Upper lobe of right lung (tissue), 1 donor: ENCODE data around the gene EPDR1. TPM values are rescaled to one million over a fixed set of nuclear protein-coding genes. Genes with fewer than 3 reads are reported as not detected.

Experiments
- ATAC-seq: fragments of 200-7000 bp; cut with Tn5 transposase; one replicate; pipeline ENCODE4 v1.9.1; 2020; ENCODE audit warnings: mild to moderate bottlenecking, moderate library complexity
- DNase-seq: peaks from one replicate; pipeline ENCODE4 v3.0.0-alpha.2; 2020
- H3K27ac ChIP-seq: fragments of 200-600 bp; one replicate; pipeline ENCODE4 v1.8.0; 2022
- H3K27me3 ChIP-seq: fragments of 200-600 bp; one replicate; pipeline ENCODE4 v1.8.0; 2022; ENCODE audit warnings: mild to moderate bottlenecking
- H3K36me3 ChIP-seq: fragments of 200-600 bp; one replicate; pipeline ENCODE4 v1.8.0; 2022
- H3K4me1 ChIP-seq: fragments of 200-600 bp; one replicate; pipeline ENCODE4 v1.8.0; 2022
- H3K4me3 ChIP-seq: fragments of 200-600 bp; one replicate; pipeline ENCODE4 v1.8.0; 2022; ENCODE audit warnings: mild to moderate bottlenecking
- H3K9me3 ChIP-seq: fragments of 200-600 bp; one replicate; pipeline ENCODE4 v1.8.0; 2022
- intact Hi-C: fragments of 100-400 bp; cut with DNase I; formaldehyde crosslinking; loops from one replicate; pipeline ENCODE4 v1.11.0; 2022
- total RNA-seq: library from RNA; stranded (reverse); fragmentation: NEBNext Ultra II Directional; extraction: Animal tissue kit (Norgen Biotek cat#: 25700); gene quantifications from one replicate; pipeline ENCODE4 v1.2.1, GENCODE V29; 2021
- TF ChIP-seq, protein P1 (sequence below): fragments of 200-600 bp; IDR thresholded peaks from one replicate; pipeline ENCODE4 v1.8.0; 2022; ENCODE audit warnings: antibody characterized with exemption
- donor health status: DM: no; HTN: yes; CAD: no; lungs with severe emphysema.

Gene EPDR1
- total RNA-seq, 1 donor from 2014 or later = 70.3 TPM

GRCh38 chr7:37916017-37916672, 4.3 kb upstream of the EPDR1 start:
- H3K36me3 ChIP-seq = no peaks in the 10 kb centered on the region

GRCh38 chr7:37916673-37917660, 3.5 kb upstream of the EPDR1 start, which contains the start of gene SFRP4:
SFRP4 (minus strand) TSS chr7:37916817; CDS start chr7:37916537, 280 bp downstream.
- peaks cover 19% of the 10 kb centered on the region for H3K4me1 ChIP-seq
- H3K9me3 ChIP-seq = no peaks in the 10 kb centered on the region
- no peaks in the 10 kb centered on the region for H3K36me3 ChIP-seq
- DNase-seq (peak; percentile 82), ATAC-seq (peak; percentile 62)
- H3K4me3 ChIP-seq = peak within 1 kb of the TSS; percentile 50
- H3K27ac ChIP-seq = peak within 1 kb of the TSS; percentile 53
- intact Hi-C loops = no loop called here
- H3K27me3 ChIP-seq = no peaks in the 10 kb centered on the region
- TF ChIP-seq, protein P1, sequence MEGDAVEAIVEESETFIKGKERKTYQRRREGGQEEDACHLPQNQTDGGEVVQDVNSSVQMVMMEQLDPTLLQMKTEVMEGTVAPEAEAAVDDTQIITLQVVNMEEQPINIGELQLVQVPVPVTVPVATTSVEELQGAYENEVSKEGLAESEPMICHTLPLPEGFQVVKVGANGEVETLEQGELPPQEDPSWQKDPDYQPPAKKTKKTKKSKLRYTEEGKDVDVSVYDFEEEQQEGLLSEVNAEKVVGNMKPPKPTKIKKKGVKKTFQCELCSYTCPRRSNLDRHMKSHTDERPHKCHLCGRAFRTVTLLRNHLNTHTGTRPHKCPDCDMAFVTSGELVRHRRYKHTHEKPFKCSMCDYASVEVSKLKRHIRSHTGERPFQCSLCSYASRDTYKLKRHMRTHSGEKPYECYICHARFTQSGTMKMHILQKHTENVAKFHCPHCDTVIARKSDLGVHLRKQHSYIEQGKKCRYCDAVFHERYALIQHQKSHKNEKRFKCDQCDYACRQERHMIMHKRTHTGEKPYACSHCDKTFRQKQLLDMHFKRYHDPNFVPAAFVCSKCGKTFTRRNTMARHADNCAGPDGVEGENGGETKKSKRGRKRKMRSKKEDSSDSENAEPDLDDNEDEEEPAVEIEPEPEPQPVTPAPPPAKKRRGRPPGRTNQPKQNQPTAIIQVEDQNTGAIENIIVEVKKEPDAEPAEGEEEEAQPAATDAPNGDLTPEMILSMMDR = peak; percentile 73

More at GRCh38 chr7:37916017-37916672, 4.3 kb upstream of the EPDR1 start:
- Histone ChIP-seq H3K27ac (peak overlapping the region; percentile 53), H3K4me1 (peaks cover 19% of the 10 kb centered on the region), H3K27me3 (no peaks in the 10 kb centered on the region), H3K9me3 (no peaks in the 10 kb centered on the region), H3K4me3 (peak overlapping the region; percentile 50)
- peak; percentile 18 for ATAC-seq
- TF ChIP-seq, protein P1 = no peak
- peak; percentile 66 for DNase-seq
- intact Hi-C loops = no loop called here

DNA sequence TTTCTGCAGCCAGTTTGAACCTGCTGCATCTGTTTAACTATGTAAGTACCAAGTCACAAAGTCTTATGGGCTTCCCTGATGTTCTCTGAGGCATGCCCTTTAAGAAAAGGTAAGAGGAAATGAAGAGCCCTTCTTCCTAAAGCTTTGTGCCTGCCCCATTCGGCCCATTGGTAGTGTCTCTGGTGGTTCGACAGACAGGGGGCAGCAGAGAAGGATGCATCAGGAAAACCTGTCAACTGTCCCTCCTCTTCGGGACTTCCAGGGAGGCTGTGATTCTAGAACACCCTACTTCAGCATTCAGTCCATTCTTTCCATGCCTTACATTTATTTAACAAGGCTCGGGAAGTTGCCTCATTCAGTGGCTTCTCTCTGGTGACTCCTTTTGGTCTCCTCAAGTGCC, 1.9 kb upstream of the EPDR1 start:
- Histone ChIP-seq H3K27ac (no peak overlapping the region), H3K4me1 (peaks cover 19% of the 10 kb centered on the region), H3K4me3 (no peak overlapping the region), H3K9me3 (no peaks in the 10 kb centered on the region), H3K36me3 (no peaks in the 10 kb centered on the region), H3K27me3 (no peaks in the 10 kb centered on the region)
- TF ChIP-seq, protein P1 = no peak
- no peak for ATAC-seq
- DNase-seq = no peak
- intact Hi-C loops = no loop called here

DNA sequence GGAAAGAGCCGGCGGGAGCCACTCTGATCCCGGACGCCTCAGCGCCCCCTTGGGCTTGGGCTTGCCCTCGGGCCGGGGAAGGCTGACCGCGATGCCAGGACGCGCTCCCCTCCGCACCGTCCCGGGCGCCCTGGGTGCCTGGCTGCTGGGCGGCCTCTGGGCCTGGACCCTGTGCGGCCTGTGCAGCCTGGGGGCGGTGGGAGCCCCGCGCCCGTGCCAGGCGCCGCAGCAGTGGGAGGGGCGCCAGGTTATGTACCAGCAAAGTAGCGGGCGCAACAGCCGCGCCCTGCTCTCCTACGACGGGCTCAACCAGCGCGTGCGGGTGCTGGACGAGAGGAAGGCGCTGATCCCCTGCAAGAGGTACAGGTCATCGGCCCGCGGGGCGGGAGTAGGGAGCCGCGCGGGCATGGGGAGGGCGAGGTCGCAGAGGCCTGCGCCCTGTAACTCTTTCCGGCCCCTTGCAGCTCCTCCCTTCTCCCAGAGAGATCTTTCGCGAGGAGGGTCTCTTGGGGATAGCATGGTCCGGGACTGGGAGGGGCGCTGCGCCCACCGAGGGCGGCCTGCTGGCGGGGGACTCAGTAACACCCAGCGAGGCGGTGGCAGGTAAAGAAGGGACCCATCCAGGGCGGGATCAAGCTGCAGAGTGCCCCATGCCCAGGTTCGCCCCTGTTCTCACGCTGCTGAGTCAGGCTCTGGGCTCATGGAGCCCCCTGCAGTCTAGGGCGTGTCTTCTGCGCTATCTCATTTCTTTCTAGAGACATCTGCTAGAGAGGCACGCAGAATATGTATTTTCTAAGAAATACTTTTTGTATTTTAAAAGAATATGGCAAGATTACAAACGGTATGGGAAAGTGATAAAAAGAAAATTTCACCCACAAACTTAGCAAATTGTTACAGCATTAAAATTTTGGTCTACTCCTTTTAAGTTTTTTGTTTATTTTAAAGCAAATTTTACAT, 687 bp downstream of the EPDR1 start:
- H3K27me3 ChIP-seq = no peaks in the 10 kb centered on the region
- TF ChIP-seq, protein P1 = peak; percentile 18
- intact Hi-C loops = no loop called here

DNA sequence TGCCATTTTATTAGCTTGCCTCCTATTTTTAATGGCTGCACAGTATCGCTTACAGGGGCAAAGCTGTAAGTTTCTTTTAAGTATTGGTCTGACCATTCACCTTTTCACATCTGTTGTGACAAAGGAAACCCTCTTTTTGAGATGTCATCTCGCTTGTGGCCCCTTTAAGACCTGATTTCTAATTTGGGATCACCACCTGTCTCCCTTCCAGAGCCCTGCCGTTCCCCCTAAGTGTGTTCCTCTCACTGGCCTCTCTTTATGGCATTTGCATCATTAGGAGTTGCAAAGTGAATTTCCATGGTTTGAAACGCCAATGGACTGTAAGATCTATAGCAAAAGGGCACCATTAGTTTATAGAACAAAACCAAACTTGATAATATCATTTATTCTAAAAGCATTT, 1.4 kb downstream of the EPDR1 start:
- H3K9me3 ChIP-seq = no peaks in the 10 kb centered on the region
- no peaks in the 10 kb centered on the region for H3K27me3 ChIP-seq
- DNase-seq (no peak), ATAC-seq (no peak)
- peak overlapping the region; percentile 90 for H3K27ac ChIP-seq
- intact Hi-C loops = no loop called here
- TF ChIP-seq, protein P1 = no peak
- peaks cover 7% of the 10 kb centered on the region for H3K4me1 ChIP-seq
- H3K36me3 ChIP-seq = no peaks in the 10 kb centered on the region
- peak overlapping the region; percentile 64 for H3K4me3 ChIP-seq

More for the DNA sequence above, 687 bp downstream of the EPDR1 start:
- DNase-seq = peak; percentile 86
- ATAC-seq = peak; percentile 73
- Histone ChIP-seq H3K4me3 (peak overlapping the region; percentile 64), H3K9me3 (no peaks in the 10 kb centered on the region), H3K4me1 (peaks cover 15% of the 10 kb centered on the region), H3K36me3 (no peaks in the 10 kb centered on the region), H3K27ac (peak overlapping the region; percentile 90)
